ENCODE measurements around the gene NUP98. TPM values are rescaled to one million over a fixed set of nuclear protein-coding genes. Genes with fewer than 3 reads are reported as not detected.

Gene NUP98
- total RNA-seq, result 110 and 128 TPM in 2 replicates

GRCh38 chr11:3797329-3798090, at the start of gene NUP98:
Gene NUP98, minus strand, starts transcription at chr11:3797554. Its CDS starts 15,437 bp downstream, at chr11:3782117.
- intact Hi-C loops (cut with micrococcal nuclease), result loop anchor here (1.0 to 5.0 kb wide), 5 partner anchors 11 to 297 kb away; partner anchors contain the start of genes PGAP2 and RRM1

DNA sequence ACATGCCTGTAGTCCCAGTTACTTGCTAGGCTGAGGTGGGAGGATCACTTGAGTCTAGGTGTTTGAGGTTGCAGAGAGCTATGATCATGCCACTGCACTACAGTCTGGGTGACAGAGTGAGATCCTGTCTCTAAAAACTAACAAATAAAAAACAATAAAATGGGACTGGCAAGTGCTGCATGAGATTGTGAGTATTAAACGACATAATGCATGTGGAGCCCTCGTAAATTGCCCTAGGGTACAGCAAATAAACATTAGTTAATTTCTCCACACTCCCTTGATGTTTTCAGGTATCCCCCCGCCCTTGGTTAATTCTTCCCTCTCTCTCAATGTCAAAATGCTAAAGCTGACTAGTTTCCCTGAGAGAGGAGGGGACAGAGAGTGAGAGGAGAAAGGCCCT, 48.3 kb upstream of the NUP98 start:
- intact Hi-C loops (cut with micrococcal nuclease), result no loop called here

DNA sequence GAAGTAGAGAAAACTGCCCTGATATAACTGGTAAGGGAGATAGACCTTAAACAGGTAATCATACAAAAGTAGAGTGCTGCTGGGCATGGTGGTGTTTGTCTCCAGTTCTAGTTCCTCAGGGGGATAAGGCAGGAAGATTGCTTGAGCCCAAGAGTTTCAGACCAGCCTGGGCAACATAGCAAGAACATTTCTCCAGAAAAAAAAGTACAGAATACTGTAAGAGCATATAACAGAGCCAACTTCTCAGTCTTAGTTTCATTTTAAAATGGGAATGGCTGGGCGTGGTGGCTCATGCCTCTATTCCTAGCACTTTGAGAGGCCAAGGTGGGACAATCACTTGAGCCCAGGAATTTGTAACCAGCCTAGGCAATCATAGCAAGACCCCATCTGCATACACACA, 47.9 kb upstream of the NUP98 start:
- intact Hi-C loops (cut with micrococcal nuclease), result no loop called here

- intact Hi-C loops (cut with micrococcal nuclease), result no loop called here
Observed at GRCh38 chr11:3843326-3843725, 46.0 kb upstream of the NUP98 start.

DNA sequence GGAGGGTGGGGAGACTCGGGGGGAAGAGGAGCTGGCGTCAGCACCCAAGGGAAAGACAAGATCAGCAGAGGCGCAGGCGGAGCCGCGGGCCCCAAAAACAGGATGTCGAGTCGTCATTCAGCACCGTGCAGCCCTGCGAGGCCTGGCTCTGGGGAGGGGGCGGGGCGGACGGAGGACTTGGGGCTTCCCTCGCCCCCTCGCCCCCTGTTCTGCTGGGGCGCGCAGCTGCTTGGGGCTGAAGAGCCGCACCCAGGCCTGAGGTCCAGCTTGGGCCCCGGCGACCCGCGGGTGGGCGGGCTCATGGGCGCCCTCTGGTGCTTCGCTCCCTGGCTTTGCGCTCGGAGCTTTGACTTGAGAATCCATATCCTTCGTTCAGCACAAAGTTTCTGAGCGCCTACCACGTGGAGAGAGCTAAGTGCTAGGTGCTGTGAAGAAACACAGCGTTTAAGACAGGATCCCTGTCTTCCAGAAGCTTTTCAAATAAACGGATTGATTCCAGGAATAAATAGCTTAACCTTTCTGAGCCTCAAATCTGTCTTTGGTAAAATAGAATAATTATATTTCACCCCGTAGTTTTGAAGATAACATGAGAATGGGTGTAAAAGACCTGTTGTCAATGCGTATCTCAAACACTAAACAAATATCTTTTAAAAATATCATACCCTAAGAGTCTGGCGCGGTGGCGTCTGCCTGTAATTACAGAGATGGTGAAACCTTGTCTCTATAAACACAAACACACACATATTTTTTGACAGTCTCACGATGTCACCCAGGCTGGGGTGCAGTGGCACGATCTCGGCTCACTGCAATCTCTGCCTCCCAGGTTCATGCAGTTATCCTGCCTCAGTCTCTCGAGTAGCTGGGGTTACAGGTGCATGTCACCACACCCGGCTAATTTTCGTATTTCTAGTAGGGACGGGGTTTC, 44.3 kb upstream of the NUP98 start:
- intact Hi-C loops (cut with micrococcal nuclease), result loop anchor here (1.0 kb wide), 4 partner anchors 13 to 253 kb away; partner anchors contain the start of genes NUP98 and RRM1

GRCh38 chr11:3840870-3841425, 43.6 kb upstream of the NUP98 start, which contains the start of gene RHOG:
Gene RHOG, minus strand, starts transcription at chr11:3840959. Its CDS starts 12,821 bp downstream, at chr11:3828138.
- intact Hi-C loops (cut with micrococcal nuclease), result loop anchor here (1.0 kb wide), 4 partner anchors 13 to 253 kb away; partner anchors contain the start of genes NUP98 and RRM1

DNA sequence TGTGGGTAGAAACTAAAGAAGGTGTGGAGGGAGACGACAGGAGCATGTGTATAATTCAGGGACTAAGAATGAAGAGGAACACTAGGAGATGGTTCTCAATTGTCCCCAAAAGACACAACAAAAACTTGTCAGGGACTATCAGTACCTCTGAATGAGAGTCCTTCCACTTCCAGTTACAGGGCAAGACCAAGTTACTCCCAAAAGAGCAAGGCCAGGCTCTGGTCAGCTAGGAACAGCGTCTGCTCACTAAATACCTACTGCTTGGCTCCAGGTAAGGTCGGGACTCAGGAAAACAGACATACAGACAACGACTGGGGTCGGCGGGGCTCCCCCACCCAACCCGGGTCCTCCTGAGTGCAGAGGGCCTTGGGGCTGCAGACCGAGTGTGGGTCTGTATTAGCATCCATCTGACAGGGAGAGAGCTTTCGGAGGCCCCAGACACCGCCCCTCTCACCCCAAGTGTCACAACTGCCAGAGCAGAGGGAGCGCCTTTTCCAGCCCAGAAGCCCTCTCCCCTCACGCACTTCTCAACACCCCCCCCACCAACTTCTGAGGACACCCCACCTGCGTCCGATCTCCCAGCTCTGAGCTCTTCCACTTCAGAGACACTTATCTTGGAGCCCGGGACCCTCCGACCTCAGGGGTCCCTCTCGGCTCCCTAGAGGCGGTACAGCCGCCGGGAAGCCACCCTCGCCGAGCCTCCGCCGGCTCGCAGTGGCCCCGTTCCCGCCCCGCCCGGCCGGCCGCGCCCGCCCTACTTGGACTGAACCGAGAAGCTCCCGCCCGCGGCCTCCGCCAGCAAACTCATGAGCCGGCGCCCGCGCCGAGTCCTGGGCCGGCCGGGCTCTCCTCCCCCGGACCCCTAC, 42.9 kb upstream of the NUP98 start:
- intact Hi-C loops (cut with micrococcal nuclease), result no loop called here

- intact Hi-C loops (cut with micrococcal nuclease), result no loop called here
Observed at GRCh38 chr11:3838504-3838903, 41.1 kb upstream of the NUP98 start.

DNA sequence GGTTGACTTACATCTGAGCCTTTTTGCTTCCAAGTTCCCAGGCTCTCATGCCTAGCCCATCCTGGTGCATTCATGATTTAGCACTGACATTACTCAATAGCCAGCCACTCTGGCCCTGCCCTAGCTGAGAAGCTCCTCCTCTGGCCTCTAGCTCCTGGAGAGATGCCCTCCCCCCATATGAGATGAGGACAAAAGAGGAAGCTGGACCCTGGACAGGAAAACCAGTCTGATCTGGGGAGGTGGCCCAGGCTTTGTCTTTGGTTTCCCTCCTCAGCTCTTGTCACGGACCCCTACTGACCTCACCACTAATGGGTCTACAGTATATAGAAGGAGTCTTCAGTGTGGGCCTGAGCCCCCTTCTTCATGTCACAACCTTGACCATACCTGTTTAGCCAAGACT, 40.4 kb upstream of the NUP98 start:
- intact Hi-C loops (cut with micrococcal nuclease), result no loop called here

GRCh38 chr11:3836903-3837302, 39.5 kb upstream of the NUP98 start:
- intact Hi-C loops (cut with micrococcal nuclease), result no loop called here

DNA sequence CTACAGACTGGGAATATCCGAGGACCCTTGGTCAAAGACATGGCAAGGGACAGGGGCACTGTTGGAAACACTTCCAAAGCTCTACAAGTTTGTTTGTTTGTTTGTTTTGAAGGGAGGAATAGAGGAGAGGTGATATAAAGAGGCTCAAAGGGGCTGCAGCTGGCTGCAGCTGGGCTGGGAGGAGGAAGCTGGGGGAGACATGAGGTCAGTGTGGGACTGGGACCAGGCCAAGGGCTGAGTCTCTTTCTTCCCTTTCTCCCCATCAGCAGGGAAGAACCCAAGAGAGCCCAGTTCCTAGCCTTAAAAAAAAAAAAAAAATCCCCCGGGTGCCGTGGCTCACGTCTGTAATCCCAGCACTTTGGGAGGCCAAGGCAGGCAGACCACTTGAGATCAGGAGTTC, 38.4 kb upstream of the NUP98 start:
- intact Hi-C loops (cut with micrococcal nuclease), result no loop called here

DNA sequence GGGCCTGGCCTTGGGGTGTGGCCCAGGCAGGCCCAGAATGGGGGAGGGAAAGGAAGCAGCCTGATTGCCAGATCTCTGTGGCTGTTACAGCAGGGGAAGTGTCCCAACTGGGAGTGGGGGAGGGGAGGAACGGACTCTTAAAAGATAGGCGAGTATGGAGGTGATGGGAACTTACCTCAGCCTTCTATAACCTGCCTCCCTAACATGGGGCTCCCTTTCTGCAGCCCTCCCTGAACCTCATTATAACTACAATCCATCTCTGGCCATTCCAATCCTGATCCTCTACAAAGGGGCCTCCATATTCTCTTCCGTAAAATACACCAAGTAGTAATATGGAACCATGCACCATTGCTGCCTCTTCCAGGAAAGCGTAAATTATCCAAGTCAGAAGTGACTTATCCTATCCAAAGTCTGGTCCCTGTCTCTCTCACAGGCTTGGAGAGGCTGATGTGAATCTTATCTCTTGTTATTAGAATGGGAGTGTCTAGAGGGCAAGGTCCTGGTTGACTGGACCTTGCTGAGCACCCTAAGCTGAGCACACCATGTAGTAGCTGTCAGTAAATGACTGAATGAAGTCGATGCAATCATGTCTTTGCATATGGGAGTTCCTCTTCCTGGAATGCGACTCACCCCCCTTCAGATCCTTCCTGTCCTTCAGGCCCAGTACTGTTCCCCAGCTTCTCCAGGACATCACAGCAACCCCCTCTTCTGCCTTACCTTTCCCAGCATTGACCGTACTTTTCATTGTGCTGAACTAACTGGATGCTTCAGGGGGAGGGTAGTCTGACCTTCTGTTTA, 37.5 kb upstream of the NUP98 start:
- intact Hi-C loops (cut with micrococcal nuclease), result no loop called here

- intact Hi-C loops (cut with micrococcal nuclease), result no loop called here
Observed at GRCh38 chr11:3834349-3834663, 37.0 kb upstream of the NUP98 start.

DNA sequence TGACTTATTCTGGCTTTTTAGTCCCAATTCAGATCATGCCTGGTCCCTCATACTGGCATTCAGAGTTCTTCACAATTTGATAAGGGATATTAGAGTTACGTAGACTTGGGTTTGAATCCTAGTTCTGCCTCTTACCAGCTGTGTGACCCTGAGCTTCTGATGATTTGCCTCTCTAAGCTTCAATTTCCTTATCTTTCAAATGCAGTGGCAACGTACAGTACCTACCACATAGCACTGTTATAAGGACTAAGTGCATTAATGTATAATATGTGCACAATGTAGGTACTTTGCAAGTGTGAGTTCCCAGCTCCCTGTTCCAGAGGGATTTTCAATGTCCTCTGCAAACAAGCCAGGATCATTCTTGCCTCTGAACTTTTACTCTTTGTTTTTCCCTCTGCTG, 36.1 kb upstream of the NUP98 start:
- intact Hi-C loops (cut with micrococcal nuclease), result no loop called here

GRCh38 chr11:3832816-3833215, 35.5 kb upstream of the NUP98 start:
- intact Hi-C loops (cut with micrococcal nuclease), result no loop called here

- intact Hi-C loops (cut with micrococcal nuclease), result no loop called here
Observed at GRCh38 chr11:3831378-3832239, 34.3 kb upstream of the NUP98 start.

GRCh38 chr11:3830730-3831129, 33.4 kb upstream of the NUP98 start:
- intact Hi-C loops (cut with micrococcal nuclease), result no loop called here

GRCh38 chr11:3830088-3830487, 32.7 kb upstream of the NUP98 start:
- intact Hi-C loops (cut with micrococcal nuclease), result no loop called here
